Measurements from ENCODE around the gene SPATA32.

SPATA32 gene

GRCh38 chr17:45218895-45219661 lies 42.8 kb downstream of the SPATA32 start:
- peak; percentile 90 for ATAC-seq
- TF ChIP-seq SNAI2 (CRISPR knock-in tag; IDR thresholded peaks at IDR 0.05) (no peak), CREB5 (CRISPR knock-in tag; IDR thresholded peaks at IDR 0.05; ENCODE audit: low read depth) (no peak), ZFP3 (CRISPR knock-in tag; IDR thresholded peaks at IDR 0.05) (no peak), OSR1 (CRISPR knock-in tag; IDR thresholded peaks at IDR 0.05) (no peak), ESRRG (CRISPR knock-in tag; IDR thresholded peaks at IDR 0.05) (no peak), PPARA (CRISPR knock-in tag; IDR thresholded peaks at IDR 0.05; ENCODE audit: borderline replicate concordance) (no peak), CSRNP3 (CRISPR knock-in tag; IDR thresholded peaks at IDR 0.05) (no peak), ARNTL (CRISPR knock-in tag; IDR thresholded peaks at IDR 0.05; ENCODE audit: borderline replicate concordance, low read depth) (no peak), ZNF8 (CRISPR knock-in tag; IDR thresholded peaks at IDR 0.05) (no peak), CSDC2 (CRISPR knock-in tag; IDR thresholded peaks at IDR 0.05) (no peak), ZC3H10 (CRISPR knock-in tag; IDR thresholded peaks at IDR 0.05) (no peak), PATZ1 (CRISPR knock-in tag; IDR thresholded peaks at IDR 0.05; ENCODE audit: borderline replicate concordance) (no peak), ZNF565 (CRISPR knock-in tag; conservative IDR thresholded peaks at IDR 0.05; ENCODE audit: low read depth) (no peak), BACH2 (CRISPR knock-in tag; IDR thresholded peaks at IDR 0.05; ENCODE audit: borderline replicate concordance) (no peak), TCF4 (CRISPR knock-in tag; IDR thresholded peaks at IDR 0.05; ENCODE audit: borderline replicate concordance) (no peak), ZFP30 (CRISPR knock-in tag; IDR thresholded peaks at IDR 0.05) (no peak)

All from SK-N-SH treated with all-trans-retinoic acid at 6 μM for 48 hours (cell line).